Hindlimb muscle (tissue), 1 donor: ENCODE results near the gene KLRK1. TPM values are rescaled to one million over a fixed set of nuclear protein-coding genes. Genes with fewer than 3 reads are reported as not detected.
"Not testable (repeated sequence)": the region's sequence is repeated elsewhere in the genome, so short reads cannot be mapped to it uniquely, and the experiment has no call there.

Experiments
- DNase-seq: peaks from one replicate; pipeline ENCODE4 v3.0.0-alpha.2; 2013
- polyA plus RNA-seq: library from polyadenylated mRNA; unstranded; fragments of 120-200 nt; gene quantifications from one replicate; pipeline ENCODE4 v1.2.1, GENCODE V29; 2013; ENCODE audit not compliant: insufficient read length

Gene KLRK1
- 0.48 TPM for polyA plus RNA-seq

- no peak for DNase-seq
Measured at GRCh38 chr12:10389904-10390303, at the start of gene KLRK1. Gene KLRK1, minus strand, starts transcription at chr12:10390041. Its CDS starts 1,231 bp downstream, at chr12:10388810.

GRCh38 chr12:10437601-10438000, 47.8 kb upstream of the KLRK1 start:
- not testable (repeated sequence) for DNase-seq

GRCh38 chr12:10435816-10436215, 46.0 kb upstream of the KLRK1 start, which contains the start of gene KLRC2:
Gene KLRC2, minus strand, starts transcription at chr12:10436010. Its CDS starts 24 bp downstream, at chr12:10435986.
- not testable (repeated sequence) for DNase-seq

GRCh38 chr12:10430623-10431022, 40.8 kb upstream of the KLRK1 start:
- not testable (repeated sequence) for DNase-seq

GRCh38 chr12:10425938-10426337, 36.1 kb upstream of the KLRK1 start:
- not testable (repeated sequence) for DNase-seq

- DNase-seq, result not testable (repeated sequence)
Measured at GRCh38 chr12:10424260-10424899, 34.5 kb upstream of the KLRK1 start.

GRCh38 chr12:10422159-10422558, 32.3 kb upstream of the KLRK1 start:
- DNase-seq, result not testable (repeated sequence)

- DNase-seq, result not testable (repeated sequence)
Measured at GRCh38 chr12:10420334-10420733, 30.5 kb upstream of the KLRK1 start, which contains the start of gene KLRC3. Gene KLRC3, minus strand, starts transcription at chr12:10420595. Its CDS starts 45 bp downstream, at chr12:10420550.

GRCh38 chr12:10409392-10409791, 19.6 kb upstream of the KLRK1 start, which contains the start of gene KLRC4:
Gene KLRC4, minus strand, starts transcription at chr12:10409757. Its CDS starts 182 bp downstream, at chr12:10409575.
- no peak for DNase-seq

GRCh38 chr12:10408842-10409241, 19.0 kb upstream of the KLRK1 start:
- DNase-seq, result no peak

GRCh38 chr12:10406725-10407124, 16.9 kb upstream of the KLRK1 start:
- peak; percentile 21 for DNase-seq

GRCh38 chr12:10405294-10405693, 15.5 kb upstream of the KLRK1 start:
- no peak for DNase-seq

GRCh38 chr12:10404798-10405197, 15.0 kb upstream of the KLRK1 start:
- no peak for DNase-seq

GRCh38 chr12:10400829-10401228, 11.0 kb upstream of the KLRK1 start:
- DNase-seq, result no peak

- DNase-seq, result no peak
Measured at GRCh38 chr12:10398168-10398567, 8.3 kb upstream of the KLRK1 start.

- no peak for DNase-seq
Measured at GRCh38 chr12:10397296-10397695, 7.5 kb upstream of the KLRK1 start.

- not testable (repeated sequence) for DNase-seq
Measured at GRCh38 chr12:10396176-10396575, 6.3 kb upstream of the KLRK1 start.

- DNase-seq, result no peak
Measured at GRCh38 chr12:10395390-10395998, 5.7 kb upstream of the KLRK1 start.

GRCh38 chr12:10394531-10395152, 4.8 kb upstream of the KLRK1 start:
- not testable (repeated sequence) for DNase-seq

- no peak for DNase-seq
Measured at GRCh38 chr12:10393291-10393690, 3.5 kb upstream of the KLRK1 start.

GRCh38 chr12:10392394-10392930, 2.6 kb upstream of the KLRK1 start:
- DNase-seq, result no peak

- not testable (repeated sequence) for DNase-seq
Measured at GRCh38 chr12:10390991-10391390, 1.1 kb upstream of the KLRK1 start.
